ENCODE measurements around the gene DNTT. TPM values are rescaled to one million over a fixed set of nuclear protein-coding genes. Genes with fewer than 3 reads are reported as not detected.

The DNTT gene
- total RNA-seq, 3 donors from 2014 or later: not detected

DNA sequence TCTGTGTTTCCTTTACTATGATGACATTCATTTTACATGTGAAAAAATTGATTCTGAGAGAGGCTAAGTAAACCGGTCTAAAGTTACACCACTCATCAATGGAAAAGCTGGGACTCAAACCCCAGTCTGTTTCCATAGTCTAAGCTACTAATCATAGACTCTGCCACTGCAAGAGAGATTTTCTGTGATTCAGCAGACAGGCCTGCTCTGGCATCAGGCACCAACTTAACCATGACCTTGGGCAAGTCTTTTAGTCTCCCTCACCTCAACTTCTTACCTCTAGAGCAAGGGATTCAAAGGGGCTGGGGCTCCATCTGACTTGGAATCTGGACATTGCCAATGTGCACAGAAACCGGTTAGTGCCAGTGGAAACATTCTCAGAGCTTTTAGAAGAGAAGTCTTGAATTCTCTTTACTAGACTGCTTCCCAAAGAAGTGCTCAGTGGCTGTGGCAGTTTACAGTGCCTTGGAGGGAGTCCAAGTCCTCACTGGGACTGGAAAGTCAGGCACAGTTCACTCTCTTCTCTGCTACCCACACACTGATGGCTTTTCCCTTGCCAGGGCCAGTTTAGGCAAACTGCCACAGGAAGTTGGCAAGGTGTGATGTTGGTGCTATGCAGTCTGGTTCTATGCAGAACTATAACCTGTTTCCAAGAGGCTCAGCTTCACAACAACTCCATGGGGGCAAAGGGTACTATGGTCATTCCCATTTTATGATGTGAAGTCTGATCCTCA, 28.4 kb upstream of the DNTT start:
- DNase-seq (ENCODE audit: low spot score in 2 of 2): peak; percentile 60 to 83

GRCh38 chr10:96276426-96276825, 27.8 kb upstream of the DNTT start:
- intact Hi-C loops (cut with DNase I; ENCODE audit: low total_unique reads): no loop called here

More for the DNA sequence above, 28.4 kb upstream of the DNTT start:
- Histone ChIP-seq H3K4me1 (peaks cover 0 to 8% of the 10 kb centered on the region in 2 donors), H3K4me3 (no peak overlapping the region), H3K27ac (peak overlapping the region; percentile 41 to 65), H3K9me3 (no peaks in the 10 kb centered on the region), H3K36me3 (no peaks in the 10 kb centered on the region), H3K27me3 (no peaks in the 10 kb centered on the region)
- intact Hi-C loops (cut with DNase I; ENCODE audit: low total_unique reads): no loop called here
- TF ChIP-seq CTCF (IDR thresholded peaks at IDR 0.05) (no peak), POLR2A (IDR thresholded peaks at IDR 0.05) (no peak), POLR2AphosphoS5 (IDR thresholded peaks at IDR 0.05) (no peak)

DNA sequence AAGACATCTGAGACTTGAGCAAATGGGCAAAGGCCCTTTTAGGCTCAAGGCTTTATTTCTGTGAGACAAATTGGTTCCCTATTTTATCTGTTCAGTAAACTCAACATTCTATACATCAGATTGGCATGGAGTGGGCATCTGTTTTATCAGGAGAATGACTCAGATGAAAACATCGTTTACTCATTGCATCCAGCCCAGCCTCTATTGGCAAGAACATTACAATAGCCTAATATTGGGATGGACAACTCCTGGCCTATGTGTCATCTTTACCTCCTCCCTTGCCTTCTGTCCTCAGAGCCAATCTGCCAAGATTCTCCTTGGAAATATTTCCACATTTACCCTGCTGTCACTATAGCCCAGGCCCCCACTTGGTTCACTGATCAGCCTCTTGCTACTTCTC, 27.4 kb upstream of the DNTT start:
- Histone ChIP-seq H3K4me1 (peaks cover 0 to 6% of the 10 kb centered on the region in 2 donors), H3K27ac (peak overlapping the region; percentile 41 to 65), H3K27me3 (no peaks in the 10 kb centered on the region), H3K4me3 (no peak overlapping the region), H3K9me3 (no peaks in the 10 kb centered on the region), H3K36me3 (no peaks in the 10 kb centered on the region)
- no peak for DNase-seq (ENCODE audit: low spot score in 2 of 2)
- TF ChIP-seq POLR2A (IDR thresholded peaks at IDR 0.05) (no peak), POLR2AphosphoS5 (IDR thresholded peaks at IDR 0.05) (no peak), CTCF (IDR thresholded peaks at IDR 0.05) (no peak)
- intact Hi-C loops (cut with DNase I; ENCODE audit: low total_unique reads): no loop called here

More at GRCh38 chr10:96276426-96276825, 27.8 kb upstream of the DNTT start:
- H3K4me3 ChIP-seq: no peak overlapping the region
- no peak for TF ChIP-seq CTCF (IDR thresholded peaks at IDR 0.05)
- no peak for TF ChIP-seq POLR2A (IDR thresholded peaks at IDR 0.05)
- TF ChIP-seq POLR2AphosphoS5 (IDR thresholded peaks at IDR 0.05): no peak
- peaks cover 0 to 8% of the 10 kb centered on the region in 2 donors for H3K4me1 ChIP-seq
- peak overlapping the region; percentile 41 to 65 for H3K27ac ChIP-seq
- no peaks in the 10 kb centered on the region for H3K36me3 ChIP-seq
- H3K27me3 ChIP-seq: no peaks in the 10 kb centered on the region
- H3K9me3 ChIP-seq: no peaks in the 10 kb centered on the region
- DNase-seq (ENCODE audit: low spot score in 2 of 2): no peak

- TF ChIP-seq POLR2AphosphoS5 (IDR thresholded peaks at IDR 0.05) (no peak), CTCF (IDR thresholded peaks at IDR 0.05) (no peak), POLR2A (IDR thresholded peaks at IDR 0.05) (no peak)
- intact Hi-C loops (cut with DNase I; ENCODE audit: low total_unique reads): no loop called here
- Histone ChIP-seq H3K27me3 (no peaks in the 10 kb centered on the region), H3K27ac (no peak overlapping the region), H3K36me3 (no peaks in the 10 kb centered on the region), H3K9me3 (no peaks in the 10 kb centered on the region), H3K4me3 (no peak overlapping the region), H3K4me1 (no peaks in the 10 kb centered on the region)
- DNase-seq (ENCODE audit: low spot score in 2 of 2): no peak
Measured at GRCh38 chr10:96279191-96279641, 25.0 kb upstream of the DNTT start.

DNA sequence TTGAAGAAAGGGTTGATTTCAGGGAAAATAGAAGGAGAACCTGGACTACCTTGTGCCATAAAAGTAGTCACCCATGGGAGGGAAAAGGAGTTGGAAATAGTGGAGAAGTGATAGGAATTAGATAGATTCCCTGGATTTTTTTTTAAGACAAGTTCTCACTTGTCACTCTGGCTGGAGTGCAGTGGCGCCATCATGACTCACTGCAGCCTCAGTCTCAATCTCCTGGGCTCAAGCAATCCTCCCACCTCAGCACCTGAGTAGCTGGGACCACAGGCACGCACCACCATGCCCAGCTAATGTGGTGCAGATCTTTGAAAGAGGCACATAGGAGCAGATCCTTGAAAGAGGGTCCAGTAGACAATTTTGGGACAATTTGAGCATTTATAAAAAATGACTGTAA, 23.4 kb upstream of the DNTT start:
- H3K27me3 ChIP-seq: no peaks in the 10 kb centered on the region
- no peaks in the 10 kb centered on the region for H3K36me3 ChIP-seq
- H3K4me3 ChIP-seq: no peak overlapping the region
- intact Hi-C loops (cut with DNase I; ENCODE audit: low total_unique reads): loop anchor here (5.0 kb wide), 1 partner anchor 306 kb away; the partner anchor contains the start of gene TM9SF3
- H3K9me3 ChIP-seq: no peaks in the 10 kb centered on the region
- DNase-seq (ENCODE audit: low spot score in 2 of 2): no peak
- TF ChIP-seq POLR2A (IDR thresholded peaks at IDR 0.05) (no peak), CTCF (IDR thresholded peaks at IDR 0.05) (no peak), POLR2AphosphoS5 (IDR thresholded peaks at IDR 0.05) (no peak)
- no peak overlapping the region for H3K27ac ChIP-seq
- H3K4me1 ChIP-seq: no peaks in the 10 kb centered on the region

Measured in breast epithelium (tissue), 4 donors.